ENCODE data around the gene CHTF8. TPM values are rescaled to one million over a fixed set of nuclear protein-coding genes. Genes with fewer than 3 reads are reported as not detected.
"Not testable (repeated sequence)": the region's sequence is repeated elsewhere in the genome, so short reads cannot be mapped to it uniquely, and the experiment has no call there.

The CHTF8 gene
- polyA plus RNA-seq, 1 donor from 2014 or later: 184 TPM

- Mint-ChIP-seq H3K27ac (peak overlapping the region in 2 of 3 donors; percentile 29 to 47), H3K4me1 (peaks cover 9 to 23% (median 22%) of the 10 kb centered on the region in 3 donors)
Observed at GRCh38 chr16:69124961-69125360, 7.4 kb downstream of the CHTF8 start.

GRCh38 chr16:69124406-69124805 is 8.0 kb downstream of the CHTF8 start:
- H3K4me3 Mint-ChIP-seq: peak overlapping the region in 1 of 4 donors; percentile 6
- not testable (repeated sequence) for H3K9me3 Mint-ChIP-seq, H3K27me3 Mint-ChIP-seq, H3K36me3 Mint-ChIP-seq
- H3K27ac Mint-ChIP-seq: peak overlapping the region in 1 of 3 donors; percentile 29
- H3K4me1 Mint-ChIP-seq: peaks cover 6 to 18% (median 16%) of the 10 kb centered on the region in 3 donors

More at GRCh38 chr16:69124961-69125360, 7.4 kb downstream of the CHTF8 start:
- not testable (repeated sequence) for H3K36me3 Mint-ChIP-seq, H3K9me3 Mint-ChIP-seq, H3K27me3 Mint-ChIP-seq, H3K4me3 Mint-ChIP-seq

- Mint-ChIP-seq H3K27me3 (no peaks in the 10 kb centered on the region), H3K4me3 (peak overlapping the region in 1 of 4 donors; percentile 6), H3K36me3 (no peaks in the 10 kb centered on the region), H3K9me3 (no peaks in the 10 kb centered on the region), H3K27ac (peak overlapping the region in 1 of 3 donors; percentile 1), H3K4me1 (peaks cover 6 to 16% (median 16%) of the 10 kb centered on the region in 3 donors)
Observed at GRCh38 chr16:69123910-69124309, 8.5 kb downstream of the CHTF8 start.

GRCh38 chr16:69120096-69120664 is 12.2 kb downstream of the CHTF8 start:
- Mint-ChIP-seq H3K27me3 (no peaks in the 10 kb centered on the region), H3K4me3 (no peak overlapping the region), H3K9me3 (no peaks in the 10 kb centered on the region), H3K4me1 (peaks cover 2 to 6% (median 4%) of the 10 kb centered on the region in 3 donors), H3K36me3 (peaks cover 2% of the 10 kb centered on the region), H3K27ac (no peak overlapping the region)

GRCh38 chr16:69119536-69119935 is 12.9 kb downstream of the CHTF8 start:
- no peak overlapping the region for H3K4me3 Mint-ChIP-seq
- H3K36me3 Mint-ChIP-seq: peaks cover 2% of the 10 kb centered on the region
- H3K27ac Mint-ChIP-seq: no peak overlapping the region
- H3K4me1 Mint-ChIP-seq: peaks cover 2 to 6% (median 4%) of the 10 kb centered on the region in 3 donors
- H3K27me3 Mint-ChIP-seq: no peaks in the 10 kb centered on the region
- no peaks in the 10 kb centered on the region for H3K9me3 Mint-ChIP-seq

GRCh38 chr16:69118994-69119393 is 13.4 kb downstream of the CHTF8 start:
- H3K4me1 Mint-ChIP-seq: peaks cover under 1 to 2% (median 2%) of the 10 kb centered on the region in 3 donors
- no peaks in the 10 kb centered on the region for H3K27me3 Mint-ChIP-seq
- H3K36me3 Mint-ChIP-seq: peaks cover 2% of the 10 kb centered on the region
- H3K4me3 Mint-ChIP-seq: no peak overlapping the region
- H3K27ac Mint-ChIP-seq: no peak overlapping the region
- H3K9me3 Mint-ChIP-seq: no peaks in the 10 kb centered on the region

GRCh38 chr16:69118468-69118867 is 13.9 kb downstream of the CHTF8 start:
- Mint-ChIP-seq H3K9me3 (no peaks in the 10 kb centered on the region), H3K4me3 (peak overlapping the region in 1 of 4 donors; percentile 24), H3K36me3 (peaks cover 2% of the 10 kb centered on the region), H3K27ac (no peak overlapping the region), H3K27me3 (no peaks in the 10 kb centered on the region), H3K4me1 (peaks cover 0 to 2% (median 0%) of the 10 kb centered on the region in 3 donors)

- Mint-ChIP-seq H3K27ac (no peak overlapping the region), H3K4me3 (no peak overlapping the region), H3K4me1 (peaks cover 0 to under 1% (median 0%) of the 10 kb centered on the region in 3 donors), H3K36me3 (peaks cover 2% of the 10 kb centered on the region), H3K9me3 (no peaks in the 10 kb centered on the region), H3K27me3 (no peaks in the 10 kb centered on the region)
Observed at GRCh38 chr16:69116906-69117305, 15.5 kb downstream of the CHTF8 start.

GRCh38 chr16:69116256-69116875 is 16.0 kb downstream of the CHTF8 start:
- Mint-ChIP-seq H3K27ac (no peak overlapping the region), H3K4me1 (no peaks in the 10 kb centered on the region), H3K9me3 (no peaks in the 10 kb centered on the region), H3K36me3 (peaks cover 2% of the 10 kb centered on the region), H3K27me3 (no peaks in the 10 kb centered on the region), H3K4me3 (no peak overlapping the region)

- H3K36me3 Mint-ChIP-seq: peaks cover 3% of the 10 kb centered on the region
- no peaks in the 10 kb centered on the region for H3K4me1 Mint-ChIP-seq
- no peak overlapping the region for H3K27ac Mint-ChIP-seq
- no peak overlapping the region for H3K4me3 Mint-ChIP-seq
- H3K9me3 Mint-ChIP-seq: no peaks in the 10 kb centered on the region
- no peaks in the 10 kb centered on the region for H3K27me3 Mint-ChIP-seq
Observed at GRCh38 chr16:69115837-69116236, 16.6 kb downstream of the CHTF8 start.

GRCh38 chr16:69115361-69115760 is 17.0 kb downstream of the CHTF8 start:
- no peaks in the 10 kb centered on the region for H3K4me1 Mint-ChIP-seq
- H3K27me3 Mint-ChIP-seq: no peaks in the 10 kb centered on the region
- peaks cover 7% of the 10 kb centered on the region for H3K36me3 Mint-ChIP-seq
- H3K4me3 Mint-ChIP-seq: no peak overlapping the region
- no peaks in the 10 kb centered on the region for H3K9me3 Mint-ChIP-seq
- no peak overlapping the region for H3K27ac Mint-ChIP-seq

- no peaks in the 10 kb centered on the region for H3K27me3 Mint-ChIP-seq
- peaks cover 8% of the 10 kb centered on the region for H3K36me3 Mint-ChIP-seq
- no peak overlapping the region for H3K4me3 Mint-ChIP-seq
- no peaks in the 10 kb centered on the region for H3K4me1 Mint-ChIP-seq
- H3K9me3 Mint-ChIP-seq: no peaks in the 10 kb centered on the region
- no peak overlapping the region for H3K27ac Mint-ChIP-seq
Observed at GRCh38 chr16:69114976-69115355, 17.4 kb downstream of the CHTF8 start.

- H3K36me3 Mint-ChIP-seq: peaks cover 8% of the 10 kb centered on the region
- no peaks in the 10 kb centered on the region for H3K4me1 Mint-ChIP-seq
- H3K27ac Mint-ChIP-seq: no peak overlapping the region
- no peak overlapping the region for H3K4me3 Mint-ChIP-seq
- no peaks in the 10 kb centered on the region for H3K9me3 Mint-ChIP-seq
- H3K27me3 Mint-ChIP-seq: peaks cover 3% of the 10 kb centered on the region
Observed at GRCh38 chr16:69114346-69114975, 17.9 kb downstream of the CHTF8 start.

GRCh38 chr16:69113216-69113615 is 19.2 kb downstream of the CHTF8 start:
- H3K9me3 Mint-ChIP-seq: no peaks in the 10 kb centered on the region
- peak overlapping the region in 1 of 3 donors; percentile 43 for H3K27ac Mint-ChIP-seq
- H3K36me3 Mint-ChIP-seq: peaks cover 12% of the 10 kb centered on the region
- peaks cover 10% of the 10 kb centered on the region for H3K27me3 Mint-ChIP-seq
- no peak overlapping the region for H3K4me3 Mint-ChIP-seq
- H3K4me1 Mint-ChIP-seq: no peaks in the 10 kb centered on the region

GRCh38 chr16:69112285-69113129 is 19.9 kb downstream of the CHTF8 start:
- no peaks in the 10 kb centered on the region for H3K9me3 Mint-ChIP-seq
- peaks cover 0 to 2% (median 2%) of the 10 kb centered on the region in 3 donors for H3K4me1 Mint-ChIP-seq
- no peak overlapping the region for H3K27ac Mint-ChIP-seq
- H3K4me3 Mint-ChIP-seq: no peak overlapping the region
- peaks cover 11% of the 10 kb centered on the region for H3K36me3 Mint-ChIP-seq
- peaks cover 15% of the 10 kb centered on the region for H3K27me3 Mint-ChIP-seq

Data from IgD-negative memory B cell (primary cell).